SKM-1 treated with dmso at 0.1 percent for 144 hours (cell line): Measurements from ENCODE around the gene MARK3.

ENCODE experiments used
- DNase-seq: peaks from one replicate; lab custom pipeline; 2025; ENCODE audit not compliant: unreplicated experiment; lab: John Stamatoyannopoulos, UW

Gene MARK3

DNA sequence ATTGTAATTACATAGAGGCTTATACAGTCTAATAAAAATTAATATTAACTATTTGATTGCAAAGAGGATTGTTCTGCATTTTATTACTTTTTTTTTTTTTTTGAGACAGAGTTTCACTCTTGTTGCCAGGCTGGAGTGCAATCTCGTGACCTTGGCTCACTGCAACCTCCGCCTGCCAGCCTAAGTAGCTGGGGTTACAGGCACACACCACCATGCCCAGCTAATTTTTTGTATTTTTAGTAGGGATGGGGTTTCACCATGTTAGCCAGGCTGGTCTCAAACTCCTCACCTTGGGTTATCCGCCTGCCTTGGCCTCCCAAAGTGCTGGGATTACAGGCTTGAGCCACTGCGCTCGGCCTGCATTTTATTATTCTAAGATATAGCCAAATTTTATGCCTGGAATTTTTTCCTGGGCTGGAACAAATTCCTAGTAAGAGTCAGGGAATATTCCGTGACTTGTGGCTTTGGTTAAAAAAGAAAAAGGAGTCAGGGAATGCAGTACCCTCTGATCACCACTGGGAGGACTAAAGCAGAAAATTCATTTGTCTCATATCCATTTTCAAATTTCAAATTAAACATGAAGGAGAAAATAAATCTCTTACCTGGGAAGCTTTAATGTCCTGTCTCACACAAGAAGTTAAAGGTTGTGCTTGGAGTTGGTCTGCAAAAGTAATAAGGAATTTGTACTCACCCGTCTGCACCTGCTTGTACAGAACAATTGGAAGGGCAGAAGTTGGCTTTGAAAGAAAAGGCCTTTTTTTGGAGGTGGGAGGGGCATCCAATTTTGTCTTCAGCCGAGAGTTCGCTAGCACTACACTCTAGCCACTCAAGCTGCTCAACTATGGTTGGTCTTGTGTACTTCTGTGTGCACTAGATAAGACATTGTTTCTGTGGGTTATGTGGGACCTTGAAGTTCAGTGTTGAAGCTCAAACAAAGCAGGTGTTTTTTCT lies 8.7 kb downstream of the MARK3 start:
- DNase-seq: no peak

DNA sequence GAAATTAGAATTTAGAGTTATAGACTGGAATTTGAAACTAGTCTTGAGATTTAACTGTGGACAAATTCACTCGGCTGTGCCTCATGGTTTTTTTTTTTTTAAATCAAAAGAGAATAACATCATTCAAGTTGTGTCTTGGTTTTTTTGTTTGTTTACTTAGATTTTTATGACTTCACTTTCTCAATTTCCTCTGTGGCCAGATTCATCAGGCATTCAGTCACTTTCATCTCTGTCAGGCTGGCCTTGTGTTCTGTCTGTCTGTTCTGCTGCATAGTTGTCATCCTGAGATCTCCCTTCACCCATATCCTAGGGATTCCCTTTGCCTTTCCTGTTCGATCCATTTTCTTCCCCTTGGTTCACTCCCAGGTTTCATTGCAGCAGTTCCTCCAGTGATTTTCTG lies 10.0 kb downstream of the MARK3 start:
- no peak for DNase-seq

DNA sequence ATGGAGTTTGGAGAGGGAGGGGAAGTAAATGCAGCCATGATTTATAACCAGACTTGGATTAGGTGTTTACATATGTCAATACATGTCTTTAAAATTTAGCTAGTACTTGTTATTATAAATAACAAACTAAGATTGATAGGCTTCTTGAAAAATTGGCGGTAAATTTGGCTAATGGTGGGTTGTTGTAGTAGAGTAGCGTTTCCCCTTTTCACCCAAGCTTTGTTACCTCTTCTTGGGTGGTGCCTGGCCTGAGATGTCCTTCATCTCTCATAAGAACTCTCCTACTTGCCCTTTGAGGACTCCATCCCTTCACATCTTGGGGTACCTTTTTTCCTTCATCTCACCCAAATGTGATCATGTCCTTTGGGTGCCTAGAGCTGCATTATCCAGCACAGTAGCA lies 11.2 kb downstream of the MARK3 start:
- no peak for DNase-seq

DNA sequence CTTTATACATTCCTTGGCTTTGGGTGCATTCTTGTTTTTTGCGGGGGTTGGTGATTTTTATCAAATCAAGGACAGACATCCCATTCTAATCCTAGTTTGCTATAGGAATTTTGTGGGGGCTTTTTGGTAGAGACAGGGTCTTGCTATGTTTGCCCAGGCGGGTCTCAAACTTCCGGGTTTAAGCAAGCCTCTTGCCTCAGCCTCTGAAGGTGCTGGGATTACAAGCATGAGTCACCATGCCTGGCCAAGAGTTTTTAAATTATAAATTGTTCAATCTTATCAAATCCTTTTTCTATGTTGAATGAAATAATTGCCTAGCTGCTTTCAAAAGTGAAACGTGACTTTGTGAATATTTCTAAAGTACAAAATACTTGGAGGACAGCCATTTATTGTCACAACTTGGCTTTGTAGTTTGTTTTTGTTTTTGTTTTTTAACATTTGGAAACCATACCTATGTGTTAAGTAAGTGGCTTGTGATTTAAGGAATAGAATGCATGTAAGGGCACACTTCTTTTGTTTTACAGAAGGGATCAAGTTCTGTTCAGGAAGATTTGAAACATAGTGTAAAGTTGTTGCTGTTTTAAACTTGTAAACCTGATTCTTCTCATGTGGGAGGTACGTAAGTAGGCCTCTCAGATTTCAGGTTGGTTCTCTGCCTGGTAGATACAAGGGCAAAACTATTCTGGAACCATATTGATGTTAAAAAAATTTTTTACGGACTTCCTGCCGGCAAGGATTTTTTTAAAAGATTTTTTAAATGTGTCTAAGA lies 13.4 kb downstream of the MARK3 start:
- DNase-seq: no peak

DNA sequence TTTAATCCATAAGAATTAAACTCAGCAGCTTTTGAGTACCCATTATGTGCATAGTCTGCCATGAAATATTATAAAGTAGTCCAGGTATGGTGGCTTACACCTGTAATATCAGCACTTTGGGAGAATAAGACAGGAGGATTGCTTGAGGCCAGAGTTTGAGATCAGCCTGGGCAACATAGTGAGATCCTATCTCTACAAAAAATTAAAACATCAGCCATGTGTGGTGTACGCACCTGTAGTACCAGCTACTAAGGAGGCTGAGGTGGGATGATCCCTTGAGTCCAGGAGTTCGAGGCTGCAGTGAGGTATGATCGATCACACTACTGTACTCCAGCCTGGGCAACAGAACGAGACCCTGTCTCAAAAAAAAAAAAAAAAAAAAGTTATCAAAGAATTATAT lies 15.3 kb downstream of the MARK3 start:
- no peak for DNase-seq

DNA sequence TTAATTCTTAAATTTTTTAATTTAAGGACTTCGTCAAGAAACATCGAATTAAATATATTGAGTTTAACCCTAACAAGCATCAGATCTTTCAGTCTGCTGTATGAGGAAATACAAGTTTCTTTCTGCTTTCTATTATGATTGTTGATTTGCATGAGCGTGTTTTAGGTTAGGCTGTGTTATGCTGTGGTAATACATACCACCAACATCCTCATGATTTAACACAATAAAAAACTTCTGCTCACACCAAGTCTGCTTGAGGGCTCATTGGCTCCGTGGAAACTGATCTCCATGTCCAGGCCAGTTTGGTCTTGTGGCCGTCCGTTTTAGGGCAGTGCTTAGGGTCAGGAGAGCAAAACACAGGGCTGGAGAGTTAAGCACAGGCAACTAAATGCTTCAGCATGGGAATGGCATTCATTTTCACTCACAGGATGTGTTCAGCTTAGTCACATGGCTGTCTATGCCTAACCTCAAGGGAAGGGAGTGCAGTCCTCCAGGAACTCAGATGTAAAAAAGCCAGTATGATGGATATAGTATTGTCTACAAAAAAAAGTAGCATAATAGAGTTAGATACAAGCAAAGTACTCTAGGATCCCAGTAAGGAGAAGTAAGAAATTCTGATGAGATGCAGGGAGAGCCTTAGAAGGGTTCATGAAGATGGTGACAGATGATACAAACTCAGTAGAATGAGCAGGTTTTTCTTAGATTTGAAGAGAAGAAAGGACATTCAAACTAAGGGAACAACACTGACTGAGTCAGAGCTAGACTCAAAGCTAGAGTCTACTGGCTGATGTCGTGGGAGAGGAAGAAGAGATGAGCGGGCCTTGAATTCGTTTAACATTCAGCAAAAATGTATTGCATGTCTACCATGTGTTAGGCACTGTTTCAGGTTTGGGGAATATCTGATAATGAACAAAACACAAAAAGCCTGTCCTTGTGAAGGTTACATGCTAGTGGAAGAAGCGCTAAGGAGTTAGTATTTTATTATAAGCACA lies 16.3 kb downstream of the MARK3 start:
- no peak for DNase-seq

DNA sequence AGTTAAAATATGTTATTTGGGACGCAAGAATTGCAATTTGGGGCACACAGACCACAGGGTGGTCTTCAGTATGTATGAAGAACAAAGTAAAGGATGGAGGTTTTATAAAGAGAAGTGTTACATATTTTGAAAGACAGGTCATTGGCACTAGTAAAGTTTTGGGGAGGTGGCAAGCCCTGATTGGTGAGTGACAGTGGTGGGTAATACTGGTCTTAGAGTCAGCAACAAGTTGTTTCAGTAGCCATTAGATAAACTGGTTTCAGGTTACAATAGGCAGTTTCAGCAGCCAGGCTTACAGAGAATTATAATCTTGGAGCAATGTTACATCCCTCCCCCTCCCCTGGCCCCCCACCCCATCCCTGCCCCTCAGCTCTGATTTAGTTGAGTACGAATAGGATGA lies 17.5 kb downstream of the MARK3 start:
- DNase-seq: no peak

DNA sequence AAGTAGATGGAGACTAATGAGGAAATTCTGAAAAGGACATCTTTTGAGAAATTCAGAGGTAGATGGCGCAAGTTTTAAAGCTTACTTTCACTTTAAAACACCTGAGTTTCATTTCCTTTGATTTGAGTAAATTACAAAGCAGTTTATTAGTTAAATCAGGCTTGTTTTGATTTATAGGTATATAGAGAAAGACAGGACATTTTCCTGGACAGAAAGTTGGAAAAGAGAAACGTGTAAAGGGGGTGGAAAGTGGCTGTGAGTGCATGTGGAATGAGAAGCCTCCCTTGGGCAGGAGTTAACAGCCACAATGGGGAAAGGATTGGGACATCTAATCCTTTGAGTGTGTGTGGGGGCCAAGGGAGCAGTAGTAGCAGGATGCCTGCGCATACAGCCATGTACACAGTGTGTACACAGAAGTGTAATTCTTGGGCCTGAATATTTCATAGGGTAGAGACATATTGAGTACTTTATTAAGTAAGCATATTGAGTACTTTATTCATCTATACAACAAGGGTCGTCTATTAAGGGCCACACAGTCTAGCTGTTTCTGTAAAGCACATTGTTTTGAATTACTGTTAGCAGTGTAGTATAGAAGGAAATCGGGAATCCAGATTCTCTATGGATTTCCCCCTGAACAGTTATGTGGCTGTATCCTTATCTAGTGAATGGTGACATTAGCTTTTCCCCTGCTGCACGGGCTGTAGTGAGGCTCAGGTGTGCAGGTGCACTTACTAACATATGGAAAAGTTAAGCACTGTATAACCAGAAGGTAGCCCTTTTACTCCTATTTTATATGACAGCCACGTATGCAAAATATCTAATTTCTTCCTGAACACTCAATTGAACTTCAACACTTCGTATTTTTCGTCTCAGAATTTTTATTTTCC lies 19.1 kb downstream of the MARK3 start:
- no peak for DNase-seq

DNA sequence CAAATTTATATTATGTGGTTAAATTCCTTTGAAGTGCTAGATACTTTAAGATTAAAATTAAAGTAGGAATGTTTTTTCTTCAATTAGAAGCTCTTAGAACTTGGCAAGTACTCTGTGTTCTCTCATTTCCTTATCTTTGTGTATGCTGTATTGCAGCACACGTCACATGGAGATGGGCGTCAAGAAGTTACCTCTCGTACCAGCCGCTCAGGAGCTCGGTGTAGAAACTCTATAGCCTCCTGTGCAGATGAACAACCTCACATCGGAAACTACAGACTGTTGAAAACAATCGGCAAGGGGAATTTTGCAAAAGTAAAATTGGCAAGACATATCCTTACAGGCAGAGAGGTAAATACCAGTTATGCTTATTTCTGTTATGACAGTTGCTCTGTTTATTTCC lies 19.7 kb downstream of the MARK3 start:
- DNase-seq: no peak

DNA sequence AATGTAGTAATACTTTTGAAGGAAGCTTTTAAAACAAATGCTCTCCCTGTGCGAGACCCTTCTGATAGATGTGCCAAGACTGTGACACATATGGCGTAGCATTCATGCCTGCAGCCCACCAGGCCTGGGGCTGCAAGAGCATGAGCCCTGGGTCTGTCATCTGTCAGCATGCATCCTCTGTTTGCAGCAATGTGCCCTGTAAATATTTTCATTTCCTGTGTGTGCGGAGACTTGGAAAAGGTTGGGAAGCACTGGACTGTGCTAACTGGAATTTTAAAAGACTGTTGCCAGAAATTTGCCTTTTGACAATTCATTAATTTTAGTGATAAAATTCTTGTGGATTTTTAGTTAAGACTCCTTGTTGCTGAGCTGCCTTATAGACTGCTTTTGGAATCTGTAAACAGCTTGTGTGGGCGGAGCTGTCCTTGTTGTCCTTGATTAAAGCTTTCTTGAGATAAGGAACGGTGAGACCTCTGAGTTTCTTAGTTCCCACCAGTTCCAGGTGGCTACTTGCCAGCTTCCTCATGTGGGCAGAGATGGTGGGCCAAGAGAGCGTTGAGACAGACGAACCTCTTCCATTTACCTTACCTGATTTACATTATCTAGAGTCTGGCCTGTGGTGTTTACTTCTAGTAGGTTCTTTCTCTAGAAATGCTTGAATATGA lies 23.4 kb downstream of the MARK3 start:
- DNase-seq: no peak

DNA sequence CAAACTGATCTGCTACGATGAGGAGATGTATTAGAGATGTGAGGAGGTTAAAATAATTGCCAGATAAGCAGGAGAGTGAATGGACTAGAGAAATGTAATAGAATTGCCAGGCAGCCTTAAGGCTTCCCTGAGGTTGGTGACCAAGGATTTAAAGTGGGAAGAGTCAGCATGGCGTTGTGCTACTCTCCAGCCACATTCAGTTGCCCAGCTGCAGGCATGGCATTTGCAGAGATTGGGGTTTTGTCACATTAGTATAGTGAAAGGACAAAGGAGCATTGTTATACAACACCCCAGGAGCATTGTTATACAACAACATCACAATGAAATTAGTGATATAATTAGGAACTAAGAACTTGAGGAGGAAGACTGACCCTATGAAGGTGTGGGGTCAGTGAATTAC lies 31.7 kb downstream of the MARK3 start:
- no peak for DNase-seq

DNA sequence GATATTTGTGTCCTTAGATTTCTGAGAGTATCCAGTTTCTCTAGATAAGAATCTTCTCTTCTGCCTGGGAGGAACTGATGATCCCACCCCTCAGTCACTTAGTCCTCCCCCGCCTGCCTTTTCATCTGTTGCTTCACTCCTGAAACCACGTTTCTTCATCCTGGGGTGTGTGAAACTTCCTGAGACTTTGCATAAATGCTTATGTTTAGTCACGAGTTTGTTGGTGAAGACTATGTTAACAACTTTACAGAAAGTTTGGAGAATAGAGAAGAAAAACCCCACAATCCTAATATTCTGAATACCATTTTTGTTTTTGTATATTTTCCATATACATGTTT lies 33.2 kb downstream of the MARK3 start:
- DNase-seq: peak; percentile 58

DNA sequence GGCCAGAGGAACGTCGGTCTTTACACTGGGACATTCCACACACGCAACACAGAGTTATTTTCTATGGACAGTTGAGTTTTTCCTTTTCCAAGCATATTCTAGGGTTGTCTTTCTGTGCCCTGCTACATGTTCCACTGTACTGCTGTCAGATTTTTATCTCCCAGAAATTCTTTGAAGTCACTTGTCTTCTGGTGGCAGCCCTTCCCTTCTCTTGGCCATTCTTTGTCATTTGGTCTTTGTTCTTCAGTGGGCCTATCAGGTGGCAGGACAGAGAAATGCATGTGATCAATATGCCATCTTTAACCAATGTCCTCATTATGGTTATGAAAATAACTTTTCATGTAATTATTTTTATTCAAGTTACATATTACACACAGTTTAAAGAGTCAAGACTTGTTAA lies 36.3 kb downstream of the MARK3 start:
- no peak for DNase-seq

DNA sequence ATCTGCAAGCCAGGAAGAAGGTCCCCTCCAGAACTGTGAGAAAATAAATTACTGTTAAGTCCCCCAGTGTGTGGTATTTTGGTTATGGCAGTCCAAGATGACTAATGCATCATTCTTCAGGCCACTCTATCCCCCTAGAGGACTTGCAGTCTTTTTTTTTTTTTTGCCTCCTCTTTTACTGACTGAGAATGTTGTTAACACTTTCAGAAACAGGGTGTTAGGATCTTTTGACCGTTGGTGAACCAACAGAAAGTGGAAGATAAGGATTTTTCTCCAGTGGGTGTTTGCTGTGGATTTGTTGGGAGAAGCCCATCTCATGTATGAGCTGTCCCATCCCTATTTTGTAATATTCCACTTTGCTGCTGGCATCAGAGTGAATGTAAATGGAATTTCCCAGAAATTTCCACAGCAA lies 37.8 kb downstream of the MARK3 start:
- no peak for DNase-seq

DNA sequence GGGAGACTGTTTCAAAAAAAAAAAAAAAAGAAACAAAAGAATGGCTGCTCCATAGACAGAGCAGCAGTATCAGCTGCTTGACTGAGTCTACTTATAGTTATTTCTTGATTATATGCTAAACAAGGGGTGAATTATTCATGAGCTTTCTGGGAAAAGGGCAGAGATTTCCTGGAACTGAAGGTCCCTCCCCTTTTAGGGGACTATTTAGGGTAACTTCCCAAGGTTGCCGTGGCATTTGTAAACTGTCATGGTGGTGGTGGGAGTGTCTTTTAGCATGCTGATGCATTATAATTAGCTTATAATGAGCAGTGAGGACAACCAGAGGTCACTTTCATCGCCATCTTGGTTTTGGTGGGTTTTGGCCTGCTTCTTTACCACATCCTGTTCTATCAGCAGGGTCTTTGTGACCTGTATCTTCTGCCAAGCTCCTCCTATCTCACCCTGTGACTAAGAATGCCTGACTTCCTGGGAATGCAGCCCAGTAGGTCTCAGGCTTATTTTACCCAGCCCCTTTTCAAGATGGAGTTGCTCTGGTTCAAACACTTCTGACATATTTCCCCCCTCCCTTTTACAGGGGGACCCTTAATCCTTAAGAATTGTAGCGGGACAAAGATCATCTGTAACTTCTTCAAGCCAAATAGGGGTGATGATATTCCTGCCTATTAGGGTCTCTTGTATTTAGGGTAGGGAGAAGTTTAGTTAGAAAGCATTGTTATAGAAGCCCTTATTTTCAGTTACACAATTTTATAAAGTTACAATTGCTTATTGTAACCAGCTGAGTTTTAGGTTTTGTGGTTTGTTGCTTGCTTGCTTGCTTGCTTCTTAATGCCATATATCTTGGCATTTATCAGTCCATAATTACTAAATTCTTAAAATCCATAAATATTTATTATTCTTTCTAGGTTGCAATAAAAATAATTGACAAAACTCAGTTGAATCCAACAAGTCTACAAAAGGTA lies 42.5 kb downstream of the MARK3 start:
- DNase-seq: no peak

DNA sequence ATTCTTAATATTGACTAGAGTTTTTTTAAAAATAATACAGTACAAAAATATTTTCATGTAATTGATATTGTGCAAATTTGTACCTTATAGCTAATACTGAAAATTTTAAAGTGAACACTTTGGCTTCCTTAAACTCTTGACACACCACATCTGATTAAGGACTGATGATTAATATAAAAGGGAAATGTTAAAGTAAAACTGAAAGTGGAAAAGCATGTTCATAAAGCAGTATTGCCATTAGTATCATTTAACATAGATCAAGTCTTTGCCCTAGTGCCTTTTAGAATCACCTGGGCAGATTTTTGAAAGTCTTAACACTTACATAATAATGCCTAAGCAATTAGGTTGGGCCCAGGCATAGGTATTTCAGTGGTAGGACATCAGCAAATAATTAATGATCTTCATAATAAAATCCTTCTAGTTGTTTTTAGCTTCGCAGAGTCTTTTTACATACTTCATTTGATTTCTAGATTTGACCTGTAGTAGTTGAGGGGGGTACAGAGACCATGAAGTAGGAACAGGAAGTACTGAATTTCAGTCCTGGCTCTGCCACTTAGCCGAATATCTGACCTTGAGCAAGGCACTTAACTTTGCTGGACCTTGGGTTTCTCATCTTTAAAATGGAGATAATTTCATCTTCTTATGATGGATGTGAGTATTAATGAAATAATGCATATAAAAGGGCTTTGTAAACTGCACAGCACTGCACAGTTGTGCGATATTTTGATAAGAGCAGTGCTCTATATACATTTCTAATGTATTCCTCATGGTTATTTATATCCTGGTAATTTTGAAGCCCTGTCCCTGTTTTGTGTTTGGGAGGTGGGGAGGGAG lies 43.7 kb downstream of the MARK3 start:
- no peak for DNase-seq

DNA sequence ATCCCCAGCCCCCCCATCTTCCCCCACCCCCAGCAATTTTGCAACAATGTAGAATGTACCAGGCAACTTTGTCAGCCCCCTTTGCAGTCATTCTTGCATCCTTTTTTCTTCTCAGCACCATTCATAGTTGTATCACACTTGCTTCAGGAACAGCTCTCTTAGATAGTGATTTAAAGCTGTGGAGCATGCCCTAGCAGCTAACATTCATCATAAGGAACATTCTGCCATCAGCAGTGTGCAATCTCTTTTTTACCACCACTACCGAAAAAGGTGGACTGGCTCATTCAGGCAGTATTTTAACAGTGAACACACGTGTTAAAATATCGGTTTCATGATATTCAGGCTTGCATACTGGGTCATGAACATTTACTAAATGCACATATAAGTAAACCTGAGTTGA lies 45.1 kb downstream of the MARK3 start:
- no peak for DNase-seq

DNA sequence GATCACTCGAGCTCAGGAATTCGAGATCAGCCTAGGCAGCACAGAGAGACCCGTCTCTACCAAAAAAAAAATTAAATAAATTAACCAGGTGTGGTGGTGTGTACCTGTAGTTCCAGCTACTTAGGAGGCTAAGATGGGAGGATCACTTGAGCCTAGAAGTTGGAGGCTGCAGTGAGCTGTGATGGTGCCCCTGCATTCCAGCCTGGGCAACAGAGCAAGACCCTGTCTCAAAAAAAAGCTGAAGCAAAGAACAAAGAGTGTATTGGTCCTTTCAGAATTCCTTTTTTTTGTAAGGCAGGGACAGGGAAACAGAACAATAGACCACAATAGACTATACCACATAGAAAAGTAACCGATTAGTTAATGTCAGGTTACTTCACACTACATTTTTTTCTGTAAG lies 47.4 kb downstream of the MARK3 start:
- DNase-seq: no peak
